HEK293 (cell line): ENCODE measurements around the gene DAAM1.
A peak's percentile ranks its signal among the peaks of the same experiment; 100 is the strongest.

Experiments
- BCL11A ChIP-seq: fragments of 450-650 bp; formaldehyde crosslinking; IDR thresholded peaks from 2 replicates; pipeline ENCODE4 v1.5.1; 2016; ENCODE audit warnings: low read depth, missing biosample characterization, missing genetic modification characterization
- FEZF1 ChIP-seq: fragments of 450-650 bp; formaldehyde crosslinking; IDR thresholded peaks from 2 replicates; pipeline ENCODE4 v1.5.1; 2016; ENCODE audit warnings: missing biosample characterization, missing genetic modification characterization
- GFI1B ChIP-seq: fragments of 450-650 bp; formaldehyde crosslinking; IDR thresholded peaks from 2 replicates; pipeline ENCODE4 v1.5.1; 2016; ENCODE audit warnings: missing biosample characterization, missing genetic modification characterization
- GLIS1 ChIP-seq: fragments of 450-650 bp; formaldehyde crosslinking; IDR thresholded peaks from 2 replicates; pipeline ENCODE4 v1.5.1; 2016; ENCODE audit warnings: missing biosample characterization, missing genetic modification characterization
- KLF9 ChIP-seq: fragments of 450-650 bp; formaldehyde crosslinking; IDR thresholded peaks from 2 replicates; pipeline ENCODE4 v1.5.1; 2016; ENCODE audit warnings: missing biosample characterization, missing genetic modification characterization, low read depth
- SCRT2 ChIP-seq: fragments of 450-650 bp; formaldehyde crosslinking; IDR thresholded peaks from 2 replicates; pipeline ENCODE4 v1.5.1; 2016; ENCODE audit warnings: missing biosample characterization, missing genetic modification characterization
- SP2 ChIP-seq: fragments of 450-650 bp; formaldehyde crosslinking; IDR thresholded peaks from 2 replicates; pipeline ENCODE4 v1.5.1; 2016; ENCODE audit warnings: missing biosample characterization, missing genetic modification characterization
- YY2 ChIP-seq: fragments of 450-650 bp; formaldehyde crosslinking; IDR thresholded peaks from 2 replicates; pipeline ENCODE4 v1.5.1; 2016; ENCODE audit warnings: missing biosample characterization, missing genetic modification characterization
- ZBTB17 ChIP-seq: fragments of 450-650 bp; formaldehyde crosslinking; IDR thresholded peaks from 2 replicates; pipeline ENCODE4 v1.5.1; 2016; ENCODE audit warnings: missing biosample characterization, missing genetic modification characterization
- ZNF132 ChIP-seq: fragments of 450-650 bp; formaldehyde crosslinking; IDR thresholded peaks from 2 replicates; pipeline ENCODE4 v1.5.1; 2017; ENCODE audit warnings: missing biosample characterization, missing genetic modification characterization, borderline replicate concordance
- ZNF146 ChIP-seq: fragments of 450-650 bp; formaldehyde crosslinking; IDR thresholded peaks from 2 replicates; pipeline ENCODE4 v1.5.1; 2016; ENCODE audit warnings: missing biosample characterization, missing genetic modification characterization
- ZNF155 ChIP-seq: fragments of 450-650 bp; formaldehyde crosslinking; IDR thresholded peaks from 2 replicates; pipeline ENCODE4 v1.5.1; 2016; ENCODE audit warnings: missing biosample characterization, missing genetic modification characterization
- ZNF19 ChIP-seq: fragments of 450-650 bp; formaldehyde crosslinking; IDR thresholded peaks from 2 replicates; pipeline ENCODE4; 2016; ENCODE audit warnings: missing biosample characterization, missing genetic modification characterization, low read depth
- ZNF239 ChIP-seq: fragments of 450-650 bp; formaldehyde crosslinking; IDR thresholded peaks from 2 replicates; pipeline ENCODE4 v1.5.1; 2016; ENCODE audit warnings: missing biosample characterization, missing genetic modification characterization
- ZNF341 ChIP-seq: fragments of 450-650 bp; formaldehyde crosslinking; IDR thresholded peaks from 2 replicates; pipeline ENCODE4; 2016; ENCODE audit warnings: low read depth, missing biosample characterization, missing genetic modification characterization
- ZNF423 ChIP-seq: fragments of 450-650 bp; formaldehyde crosslinking; IDR thresholded peaks from 2 replicates; pipeline ENCODE4 v1.5.1; 2016; ENCODE audit warnings: missing biosample characterization, missing genetic modification characterization
- ZNF48 ChIP-seq: fragments of 450-650 bp; formaldehyde crosslinking; IDR thresholded peaks from 2 replicates; pipeline ENCODE4 v1.5.1; 2016; ENCODE audit warnings: missing biosample characterization, missing genetic modification characterization
- ZNF514 ChIP-seq: fragments of 450-650 bp; formaldehyde crosslinking; IDR thresholded peaks from 2 replicates; pipeline ENCODE4 v1.5.1; 2016; ENCODE audit warnings: missing biosample characterization, missing genetic modification characterization
- ZNF549 ChIP-seq: fragments of 450-650 bp; IDR thresholded peaks from 2 replicates; pipeline ENCODE4 v1.5.1; 2018; ENCODE audit warnings: missing biosample characterization, missing genetic modification characterization, mild to moderate bottlenecking, inconsistent platforms, moderate library complexity
- ZNF747 ChIP-seq: fragments of 450-650 bp; formaldehyde crosslinking; IDR thresholded peaks from 2 replicates; pipeline ENCODE4 v1.5.1; 2016; ENCODE audit warnings: missing biosample characterization, missing genetic modification characterization
- TF ChIP-seq, protein P1 (sequence below): fragments of 450-650 bp; formaldehyde crosslinking; IDR thresholded peaks from 2 replicates; pipeline ENCODE4 v1.5.1; 2016; ENCODE audit warnings: missing biosample characterization, missing genetic modification characterization
- TF ChIP-seq, protein P2 (sequence below): fragments of 450-650 bp; formaldehyde crosslinking; IDR thresholded peaks from 2 replicates; pipeline ENCODE4 v1.5.1; 2016; ENCODE audit warnings: missing biosample characterization, missing genetic modification characterization
- TF ChIP-seq, protein P3 (sequence below): fragments of 450-650 bp; formaldehyde crosslinking; conservative IDR thresholded peaks from 2 replicates; pipeline ENCODE4 v1.5.1; 2016; ENCODE audit warnings: low read depth, missing biosample characterization, missing genetic modification characterization
- TF ChIP-seq, protein P4 (sequence below): fragments of 450-650 bp; formaldehyde crosslinking; IDR thresholded peaks from 2 replicates; pipeline ENCODE4 v1.5.1; 2016; ENCODE audit warnings: missing biosample characterization, missing genetic modification characterization
- TF ChIP-seq, protein P5 (sequence below): fragments of 450-650 bp; formaldehyde crosslinking; IDR thresholded peaks from 2 replicates; pipeline ENCODE4 v1.5.0; 2017; ENCODE audit warnings: missing biosample characterization, missing genetic modification characterization, borderline replicate concordance
- TF ChIP-seq, protein P6 (sequence below): fragments of 450-650 bp; formaldehyde crosslinking; IDR thresholded peaks from 2 replicates; pipeline ENCODE4 v1.5.1; 2016; ENCODE audit warnings: missing biosample characterization, missing genetic modification characterization

Gene DAAM1

DNA sequence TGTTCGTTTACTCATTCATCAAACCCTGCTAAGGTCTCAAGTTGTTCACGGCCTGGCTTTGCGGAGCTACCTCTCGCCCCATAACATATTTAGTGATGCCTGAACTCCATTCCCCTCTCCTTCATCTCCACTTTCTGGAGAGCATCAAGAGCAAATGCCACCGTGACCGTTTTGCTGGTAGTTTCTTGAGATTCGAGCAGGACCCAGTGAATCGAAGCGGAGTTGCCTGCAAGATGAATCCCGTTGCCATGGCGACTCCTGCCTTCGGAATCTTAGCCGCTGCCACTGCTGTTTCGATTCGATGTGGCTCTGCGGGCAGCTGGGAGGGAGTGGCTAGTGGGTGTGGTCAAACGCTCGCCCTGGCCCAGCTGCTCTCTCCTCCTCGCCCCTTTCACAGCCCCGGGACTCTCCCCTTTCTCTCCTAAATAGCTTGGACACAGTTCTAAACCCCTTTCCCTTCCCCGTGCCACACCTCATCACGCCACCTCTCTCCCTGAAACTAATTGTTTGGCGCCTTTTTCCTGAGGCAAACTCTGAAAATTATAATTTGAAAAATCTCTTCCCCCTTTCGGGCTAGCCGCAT is 1.4 kb downstream of the DAAM1 start (continued):
- TF ChIP-seq, protein P1, sequence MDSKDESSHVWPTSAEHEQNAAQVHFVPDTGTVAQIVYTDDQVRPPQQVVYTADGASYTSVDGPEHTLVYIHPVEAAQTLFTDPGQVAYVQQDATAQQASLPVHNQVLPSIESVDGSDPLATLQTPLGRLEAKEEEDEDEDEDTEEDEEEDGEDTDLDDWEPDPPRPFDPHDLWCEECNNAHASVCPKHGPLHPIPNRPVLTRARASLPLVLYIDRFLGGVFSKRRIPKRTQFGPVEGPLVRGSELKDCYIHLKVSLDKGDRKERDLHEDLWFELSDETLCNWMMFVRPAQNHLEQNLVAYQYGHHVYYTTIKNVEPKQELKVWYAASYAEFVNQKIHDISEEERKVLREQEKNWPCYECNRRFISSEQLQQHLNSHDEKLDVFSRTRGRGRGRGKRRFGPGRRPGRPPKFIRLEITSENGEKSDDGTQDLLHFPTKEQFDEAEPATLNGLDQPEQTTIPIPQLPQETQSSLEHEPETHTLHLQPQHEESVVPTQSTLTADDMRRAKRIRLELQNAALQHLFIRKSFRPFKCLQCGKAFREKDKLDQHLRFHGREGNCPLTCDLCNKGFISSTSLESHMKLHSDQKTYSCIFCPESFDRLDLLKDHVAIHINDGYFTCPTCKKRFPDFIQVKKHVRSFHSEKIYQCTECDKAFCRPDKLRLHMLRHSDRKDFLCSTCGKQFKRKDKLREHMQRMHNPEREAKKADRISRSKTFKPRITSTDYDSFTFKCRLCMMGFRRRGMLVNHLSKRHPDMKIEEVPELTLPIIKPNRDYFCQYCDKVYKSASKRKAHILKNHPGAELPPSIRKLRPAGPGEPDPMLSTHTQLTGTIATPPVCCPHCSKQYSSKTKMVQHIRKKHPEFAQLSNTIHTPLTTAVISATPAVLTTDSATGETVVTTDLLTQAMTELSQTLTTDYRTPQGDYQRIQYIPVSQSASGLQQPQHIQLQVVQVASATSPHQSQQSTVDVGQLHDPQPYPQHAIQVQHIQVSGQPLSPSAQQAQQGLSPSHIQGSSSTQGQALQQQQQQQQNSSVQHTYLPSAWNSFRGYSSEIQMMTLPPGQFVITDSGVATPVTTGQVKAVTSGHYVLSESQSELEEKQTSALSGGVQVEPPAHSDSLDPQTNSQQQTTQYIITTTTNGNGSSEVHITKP (tag by site-specific recombination): no peak
- TF ChIP-seq ZNF549 (tag by site-specific recombination) (no peak), YY2 (no peak), ZNF747 (tag by site-specific recombination) (no peak), ZNF48 (tag by site-specific recombination) (no peak), ZNF19 (no peak), ZNF146 (tag by site-specific recombination) (no peak), BCL11A (tag by site-specific recombination) (no peak), ZNF341 (peak; percentile 66), GLIS1 (no peak), ZNF155 (tag by site-specific recombination) (no peak), ZNF423 (tag by site-specific recombination) (no peak), ZNF514 (tag by site-specific recombination) (no peak), FEZF1 (tag by site-specific recombination) (no peak), ZNF239 (tag by site-specific recombination) (0 out of 2 replicates have a peak, but pooled peaks have one; percentile 47), ZBTB17 (tag by site-specific recombination) (peak; percentile 79), KLF9 (tag by site-specific recombination) (peak; percentile 98), GFI1B (tag by site-specific recombination) (no peak), SCRT2 (tag by site-specific recombination) (no peak), SP2 (peak; percentile 24; the same call in 1 of the 2 replicates), ZNF132 (tag by site-specific recombination) (no peak)
- TF ChIP-seq, protein P2, sequence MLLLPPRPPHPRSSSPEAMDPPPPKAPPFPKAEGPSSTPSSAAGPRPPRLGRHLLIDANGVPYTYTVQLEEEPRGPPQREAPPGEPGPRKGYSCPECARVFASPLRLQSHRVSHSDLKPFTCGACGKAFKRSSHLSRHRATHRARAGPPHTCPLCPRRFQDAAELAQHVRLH (tag by site-specific recombination): no peak
- TF ChIP-seq, protein P3, sequence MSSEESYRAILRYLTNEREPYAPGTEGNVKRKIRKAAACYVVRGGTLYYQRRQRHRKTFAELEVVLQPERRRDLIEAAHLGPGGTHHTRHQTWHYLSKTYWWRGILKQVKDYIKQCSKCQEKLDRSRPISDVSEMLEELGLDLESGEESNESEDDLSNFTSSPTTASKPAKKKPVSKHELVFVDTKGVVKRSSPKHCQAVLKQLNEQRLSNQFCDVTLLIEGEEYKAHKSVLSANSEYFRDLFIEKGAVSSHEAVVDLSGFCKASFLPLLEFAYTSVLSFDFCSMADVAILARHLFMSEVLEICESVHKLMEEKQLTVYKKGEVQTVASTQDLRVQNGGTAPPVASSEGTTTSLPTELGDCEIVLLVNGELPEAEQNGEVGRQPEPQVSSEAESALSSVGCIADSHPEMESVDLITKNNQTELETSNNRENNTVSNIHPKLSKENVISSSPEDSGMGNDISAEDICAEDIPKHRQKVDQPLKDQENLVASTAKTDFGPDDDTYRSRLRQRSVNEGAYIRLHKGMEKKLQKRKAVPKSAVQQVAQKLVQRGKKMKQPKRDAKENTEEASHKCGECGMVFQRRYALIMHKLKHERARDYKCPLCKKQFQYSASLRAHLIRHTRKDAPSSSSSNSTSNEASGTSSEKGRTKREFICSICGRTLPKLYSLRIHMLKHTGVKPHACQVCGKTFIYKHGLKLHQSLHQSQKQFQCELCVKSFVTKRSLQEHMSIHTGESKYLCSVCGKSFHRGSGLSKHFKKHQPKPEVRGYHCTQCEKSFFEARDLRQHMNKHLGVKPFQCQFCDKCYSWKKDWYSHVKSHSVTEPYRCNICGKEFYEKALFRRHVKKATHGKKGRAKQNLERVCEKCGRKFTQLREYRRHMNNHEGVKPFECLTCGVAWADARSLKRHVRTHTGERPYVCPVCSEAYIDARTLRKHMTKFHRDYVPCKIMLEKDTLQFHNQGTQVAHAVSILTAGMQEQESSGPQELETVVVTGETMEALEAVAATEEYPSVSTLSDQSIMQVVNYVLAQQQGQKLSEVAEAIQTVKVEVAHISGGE (tag by site-specific recombination): no peak
- TF ChIP-seq, protein P4, sequence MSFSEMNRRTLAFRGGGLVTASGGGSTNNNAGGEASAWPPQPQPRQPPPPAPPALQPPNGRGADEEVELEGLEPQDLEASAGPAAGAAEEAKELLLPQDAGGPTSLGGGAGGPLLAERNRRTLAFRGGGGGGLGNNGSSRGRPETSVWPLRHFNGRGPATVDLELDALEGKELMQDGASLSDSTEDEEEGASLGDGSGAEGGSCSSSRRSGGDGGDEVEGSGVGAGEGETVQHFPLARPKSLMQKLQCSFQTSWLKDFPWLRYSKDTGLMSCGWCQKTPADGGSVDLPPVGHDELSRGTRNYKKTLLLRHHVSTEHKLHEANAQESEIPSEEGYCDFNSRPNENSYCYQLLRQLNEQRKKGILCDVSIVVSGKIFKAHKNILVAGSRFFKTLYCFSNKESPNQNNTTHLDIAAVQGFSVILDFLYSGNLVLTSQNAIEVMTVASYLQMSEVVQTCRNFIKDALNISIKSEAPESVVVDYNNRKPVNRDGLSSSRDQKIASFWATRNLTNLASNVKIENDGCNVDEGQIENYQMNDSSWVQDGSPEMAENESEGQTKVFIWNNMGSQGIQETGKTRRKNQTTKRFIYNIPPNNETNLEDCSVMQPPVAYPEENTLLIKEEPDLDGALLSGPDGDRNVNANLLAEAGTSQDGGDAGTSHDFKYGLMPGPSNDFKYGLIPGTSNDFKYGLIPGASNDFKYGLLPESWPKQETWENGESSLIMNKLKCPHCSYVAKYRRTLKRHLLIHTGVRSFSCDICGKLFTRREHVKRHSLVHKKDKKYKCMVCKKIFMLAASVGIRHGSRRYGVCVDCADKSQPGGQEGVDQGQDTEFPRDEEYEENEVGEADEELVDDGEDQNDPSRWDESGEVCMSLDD (tag by site-specific recombination): no peak
- TF ChIP-seq, protein P5, sequence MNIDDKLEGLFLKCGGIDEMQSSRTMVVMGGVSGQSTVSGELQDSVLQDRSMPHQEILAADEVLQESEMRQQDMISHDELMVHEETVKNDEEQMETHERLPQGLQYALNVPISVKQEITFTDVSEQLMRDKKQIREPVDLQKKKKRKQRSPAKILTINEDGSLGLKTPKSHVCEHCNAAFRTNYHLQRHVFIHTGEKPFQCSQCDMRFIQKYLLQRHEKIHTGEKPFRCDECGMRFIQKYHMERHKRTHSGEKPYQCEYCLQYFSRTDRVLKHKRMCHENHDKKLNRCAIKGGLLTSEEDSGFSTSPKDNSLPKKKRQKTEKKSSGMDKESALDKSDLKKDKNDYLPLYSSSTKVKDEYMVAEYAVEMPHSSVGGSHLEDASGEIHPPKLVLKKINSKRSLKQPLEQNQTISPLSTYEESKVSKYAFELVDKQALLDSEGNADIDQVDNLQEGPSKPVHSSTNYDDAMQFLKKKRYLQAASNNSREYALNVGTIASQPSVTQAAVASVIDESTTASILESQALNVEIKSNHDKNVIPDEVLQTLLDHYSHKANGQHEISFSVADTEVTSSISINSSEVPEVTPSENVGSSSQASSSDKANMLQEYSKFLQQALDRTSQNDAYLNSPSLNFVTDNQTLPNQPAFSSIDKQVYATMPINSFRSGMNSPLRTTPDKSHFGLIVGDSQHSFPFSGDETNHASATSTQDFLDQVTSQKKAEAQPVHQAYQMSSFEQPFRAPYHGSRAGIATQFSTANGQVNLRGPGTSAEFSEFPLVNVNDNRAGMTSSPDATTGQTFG (tag by site-specific recombination): no peak
- TF ChIP-seq, protein P6, sequence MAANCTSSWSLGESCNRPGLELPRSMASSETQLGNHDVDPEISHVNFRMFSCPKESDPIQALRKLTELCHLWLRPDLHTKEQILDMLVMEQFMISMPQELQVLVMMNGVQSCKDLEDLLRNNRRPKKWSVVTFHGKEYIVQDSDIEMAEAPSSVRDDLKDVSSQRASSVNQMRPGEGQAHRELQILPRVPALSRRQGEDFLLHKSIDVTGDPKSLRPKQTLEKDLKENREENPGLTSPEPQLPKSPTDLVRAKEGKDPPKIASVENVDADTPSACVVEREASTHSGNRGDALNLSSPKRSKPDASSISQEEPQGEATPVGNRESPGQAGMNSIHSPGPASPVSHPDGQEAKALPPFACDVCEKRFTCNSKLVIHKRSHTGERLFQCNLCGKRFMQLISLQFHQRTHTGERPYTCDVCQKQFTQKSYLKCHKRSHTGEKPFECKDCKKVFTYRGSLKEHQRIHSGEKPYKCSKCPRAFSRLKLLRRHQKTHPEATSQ (tag by site-specific recombination): no peak
